Measurements from ENCODE around the gene ATP8A1.

The ATP8A1 gene

DNA sequence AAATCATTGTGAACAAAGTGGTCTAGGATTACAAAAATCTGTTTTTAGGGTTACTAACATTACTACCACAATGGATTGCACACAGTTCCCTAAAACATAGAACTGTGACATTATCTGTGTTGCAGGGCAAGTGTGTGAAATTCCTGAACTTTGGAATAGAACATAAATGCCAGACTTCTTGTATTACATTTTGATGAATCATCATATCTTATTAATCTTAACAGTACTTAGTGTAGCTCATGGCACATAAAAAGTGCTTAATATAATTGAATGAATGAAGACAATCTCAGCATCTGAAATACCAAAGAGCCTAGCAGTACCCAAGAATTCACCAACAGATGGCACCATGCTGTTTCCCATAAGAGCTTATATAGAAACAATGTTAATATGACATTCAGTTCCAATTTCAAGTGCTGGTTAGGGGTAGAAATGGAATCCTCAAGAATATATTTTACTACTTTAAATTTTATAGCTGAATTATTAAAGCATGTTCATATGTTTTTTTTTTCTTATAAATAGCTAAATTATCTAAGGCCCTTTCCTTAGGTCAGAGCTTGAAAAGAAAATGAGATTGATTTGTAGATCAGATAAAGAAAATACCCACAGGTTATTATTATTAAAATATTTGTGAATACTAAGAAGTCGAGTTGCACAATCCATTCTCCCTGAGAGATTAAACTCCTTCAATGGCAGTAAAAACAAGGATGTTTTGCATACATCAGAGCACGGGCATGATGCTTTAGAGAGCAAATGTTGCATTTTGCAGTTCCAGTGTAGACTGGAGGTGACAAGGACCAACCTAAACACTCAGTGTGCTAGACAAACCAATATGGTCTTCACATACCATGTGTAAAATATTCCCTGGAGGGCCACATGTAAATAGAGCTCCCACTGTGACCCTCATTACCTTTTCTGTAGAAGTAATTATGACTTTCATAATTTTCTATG is 285.3 kb downstream of the ATP8A1 start:
- H3K27me3 ChIP-seq (ENCODE audit: control insufficient read depth in 1 of 2, insufficient read depth in 2 of 2, low read length in 2 of 2), result no peaks in the 10 kb centered on the region
- H3K9me3 ChIP-seq (ENCODE audit: low read length), result no peaks in the 10 kb centered on the region
- H3K4me1 ChIP-seq (ENCODE audit: insufficient read depth, low read length), result no peaks in the 10 kb centered on the region
- no peak overlapping the region for H3K4me3 ChIP-seq (ENCODE audit: low read depth in 1 of 2, low read length in 2 of 2)
- H3K9ac ChIP-seq (ENCODE audit: low read length), result no peak overlapping the region
- H3K36me3 ChIP-seq (ENCODE audit: insufficient read depth, low read length), result no peaks in the 10 kb centered on the region
- H3K27ac ChIP-seq (ENCODE audit: low read depth, low read length), result no peak overlapping the region

DNA sequence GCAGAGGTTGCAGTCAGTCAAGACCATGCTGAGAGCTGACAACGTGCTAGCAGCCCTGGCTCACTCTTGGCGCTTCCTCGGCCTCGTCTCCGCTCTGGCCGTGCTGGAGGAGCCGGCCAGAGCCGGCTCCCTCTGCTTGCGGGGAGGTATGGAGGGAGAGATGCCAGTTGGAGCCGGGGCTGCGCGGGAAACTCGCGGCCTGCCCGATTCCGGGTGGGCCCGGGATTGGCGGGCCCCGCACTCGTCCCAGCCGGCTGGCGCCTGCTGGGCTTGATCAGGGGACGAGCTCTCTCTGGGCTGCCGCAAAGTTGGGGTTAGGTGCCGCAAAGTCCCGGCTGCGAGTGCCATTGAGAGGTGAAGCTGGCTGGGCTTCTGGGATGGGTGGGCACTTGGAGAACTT is 287.4 kb downstream of the ATP8A1 start:
- no peaks in the 10 kb centered on the region for H3K36me3 ChIP-seq (ENCODE audit: insufficient read depth, low read length)
- no peaks in the 10 kb centered on the region for H3K4me1 ChIP-seq (ENCODE audit: insufficient read depth, low read length)
- H3K4me3 ChIP-seq (ENCODE audit: low read depth in 1 of 2, low read length in 2 of 2), result no peak overlapping the region
- no peaks in the 10 kb centered on the region for H3K9me3 ChIP-seq (ENCODE audit: low read length)
- no peak overlapping the region for H3K9ac ChIP-seq (ENCODE audit: low read length)
- H3K27me3 ChIP-seq (ENCODE audit: control insufficient read depth in 1 of 2, insufficient read depth in 2 of 2, low read length in 2 of 2), result no peaks in the 10 kb centered on the region
- no peak overlapping the region for H3K27ac ChIP-seq (ENCODE audit: low read depth, low read length)

DNA sequence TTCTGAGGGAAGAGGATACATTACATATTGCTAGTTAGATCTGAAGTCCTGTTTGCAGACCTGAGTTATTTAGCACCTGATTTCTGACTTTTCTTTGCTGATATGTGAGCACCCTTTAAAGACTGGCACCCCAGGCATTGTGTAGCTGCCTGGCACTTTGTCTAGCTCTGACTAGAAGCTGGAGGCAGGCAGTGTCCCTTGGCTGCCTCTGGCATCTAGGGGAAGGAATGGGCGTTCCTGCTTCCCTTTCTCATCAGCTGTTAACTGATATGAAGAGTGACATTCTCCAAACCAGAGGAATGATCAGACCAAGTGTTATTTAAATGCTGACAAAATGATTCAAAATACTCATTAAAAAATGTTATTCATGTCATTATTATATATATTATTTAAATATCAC is 289.9 kb downstream of the ATP8A1 start:
- Histone ChIP-seq H3K4me3 (ENCODE audit: low read depth in 1 of 2, low read length in 2 of 2) (no peak overlapping the region), H3K9ac (ENCODE audit: low read length) (no peak overlapping the region), H3K27ac (ENCODE audit: low read depth, low read length) (no peak overlapping the region), H3K4me1 (ENCODE audit: insufficient read depth, low read length) (no peaks in the 10 kb centered on the region), H3K27me3 (ENCODE audit: control insufficient read depth in 1 of 2, insufficient read depth in 2 of 2, low read length in 2 of 2) (no peaks in the 10 kb centered on the region), H3K9me3 (ENCODE audit: low read length) (no peaks in the 10 kb centered on the region), H3K36me3 (ENCODE audit: insufficient read depth, low read length) (no peaks in the 10 kb centered on the region)

DNA sequence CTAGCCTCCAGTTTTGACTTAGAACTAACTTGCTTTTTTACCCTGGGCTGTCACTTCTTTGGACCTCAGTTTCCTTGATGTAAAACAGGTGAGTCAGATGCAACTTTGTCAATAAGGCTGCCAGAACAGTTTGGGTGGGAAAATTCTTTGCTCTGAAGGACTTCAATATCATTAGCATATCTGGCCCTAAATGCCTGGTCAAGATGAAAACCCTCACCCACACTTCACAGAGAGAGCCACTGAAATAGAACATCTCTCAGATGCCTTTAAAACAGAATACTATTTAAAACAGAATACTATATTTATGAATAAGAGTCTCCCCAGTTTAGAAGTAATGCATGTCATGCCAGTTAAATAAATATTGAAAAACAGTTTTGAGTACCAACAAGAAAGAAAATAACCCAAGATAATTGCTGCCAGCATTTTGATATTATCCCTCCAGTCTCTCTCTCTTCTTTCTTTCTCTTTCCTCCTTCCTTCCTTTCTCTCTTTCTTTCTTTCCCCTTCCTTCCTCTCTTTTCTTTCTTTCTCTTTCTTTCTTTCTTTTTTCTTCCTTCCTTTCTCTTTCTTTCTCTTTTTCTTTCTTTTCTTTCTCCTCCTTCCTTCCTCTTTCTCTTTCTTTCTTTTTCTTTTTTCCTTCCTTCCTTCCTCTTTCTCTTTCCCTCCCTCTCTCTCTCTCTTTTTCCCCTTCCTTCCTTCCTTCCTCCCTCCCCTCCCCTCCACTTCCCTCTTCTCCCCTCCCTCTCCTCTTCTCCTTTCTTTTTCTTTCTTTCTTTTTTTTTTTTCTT is 292.4 kb downstream of the ATP8A1 start:
- H3K4me3 ChIP-seq (ENCODE audit: low read depth in 1 of 2, low read length in 2 of 2), result no peak overlapping the region

DNA sequence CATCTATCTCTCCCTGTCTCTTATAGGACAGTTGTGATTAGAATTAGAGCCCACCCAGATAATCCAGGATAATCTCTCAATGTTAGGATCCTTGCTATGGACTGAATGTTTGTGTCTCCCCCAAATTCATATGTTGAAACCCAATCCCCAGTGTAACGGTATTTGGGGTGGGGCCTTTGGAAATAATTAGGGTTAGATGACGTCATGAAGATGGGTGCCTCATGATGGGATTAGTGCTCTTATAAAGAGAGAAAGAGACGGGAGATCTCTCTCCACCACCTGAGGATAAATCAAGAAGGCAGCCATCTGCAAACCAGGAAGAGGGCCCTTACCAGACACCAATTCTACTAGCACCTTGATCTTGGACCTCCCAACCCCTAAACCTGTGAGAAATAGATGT is 293.3 kb downstream of the ATP8A1 start:
- Histone ChIP-seq H3K27me3 (ENCODE audit: control insufficient read depth in 1 of 2, insufficient read depth in 2 of 2, low read length in 2 of 2) (no peaks in the 10 kb centered on the region), H3K27ac (ENCODE audit: low read depth, low read length) (no peak overlapping the region), H3K9me3 (ENCODE audit: low read length) (no peaks in the 10 kb centered on the region), H3K4me3 (ENCODE audit: low read depth in 1 of 2, low read length in 2 of 2) (no peak overlapping the region), H3K9ac (ENCODE audit: low read length) (no peak overlapping the region), H3K4me1 (ENCODE audit: insufficient read depth, low read length) (peaks cover 5% of the 10 kb centered on the region), H3K36me3 (ENCODE audit: insufficient read depth, low read length) (no peaks in the 10 kb centered on the region)

More for the DNA sequence above, 292.4 kb downstream of the ATP8A1 start:
- H3K27ac ChIP-seq (ENCODE audit: low read depth, low read length), result no peak overlapping the region
- no peaks in the 10 kb centered on the region for H3K27me3 ChIP-seq (ENCODE audit: control insufficient read depth in 1 of 2, insufficient read depth in 2 of 2, low read length in 2 of 2)
- H3K9ac ChIP-seq (ENCODE audit: low read length), result no peak overlapping the region
- no peaks in the 10 kb centered on the region for H3K36me3 ChIP-seq (ENCODE audit: insufficient read depth, low read length)
- H3K9me3 ChIP-seq (ENCODE audit: low read length), result no peaks in the 10 kb centered on the region
- peaks cover 5% of the 10 kb centered on the region for H3K4me1 ChIP-seq (ENCODE audit: insufficient read depth, low read length)

GRCh38 chr4:42362591-42362990 is 294.3 kb downstream of the ATP8A1 start:
- no peaks in the 10 kb centered on the region for H3K27me3 ChIP-seq (ENCODE audit: control insufficient read depth in 1 of 2, insufficient read depth in 2 of 2, low read length in 2 of 2)
- peaks cover 5% of the 10 kb centered on the region for H3K4me1 ChIP-seq (ENCODE audit: insufficient read depth, low read length)
- H3K4me3 ChIP-seq (ENCODE audit: low read depth in 1 of 2, low read length in 2 of 2), result no peak overlapping the region
- H3K36me3 ChIP-seq (ENCODE audit: insufficient read depth, low read length), result no peaks in the 10 kb centered on the region
- H3K9ac ChIP-seq (ENCODE audit: low read length), result no peak overlapping the region
- H3K9me3 ChIP-seq (ENCODE audit: low read length), result no peaks in the 10 kb centered on the region
- H3K27ac ChIP-seq (ENCODE audit: low read depth, low read length), result no peak overlapping the region

DNA sequence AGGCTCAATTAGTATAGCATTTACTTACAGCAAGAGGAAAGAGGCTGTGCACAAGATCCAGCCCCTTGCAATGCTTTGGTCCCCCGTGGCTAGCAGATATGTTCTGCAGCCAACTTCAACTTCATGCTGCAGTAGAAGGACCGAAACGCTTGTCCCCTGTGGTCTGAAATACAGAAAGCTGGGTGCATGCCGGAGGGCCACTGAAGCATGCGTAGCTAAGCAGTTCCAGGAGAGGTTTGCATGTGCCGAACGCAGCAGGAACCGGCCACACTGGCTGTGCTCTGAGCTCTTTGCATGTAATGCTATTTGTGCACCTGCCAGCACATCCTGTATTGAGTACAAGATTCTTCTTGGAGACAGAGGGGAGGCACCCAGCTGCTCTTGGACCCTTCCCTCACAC is 295.4 kb downstream of the ATP8A1 start:
- no peaks in the 10 kb centered on the region for H3K36me3 ChIP-seq (ENCODE audit: insufficient read depth, low read length)
- no peaks in the 10 kb centered on the region for H3K9me3 ChIP-seq (ENCODE audit: low read length)
- H3K27ac ChIP-seq (ENCODE audit: low read depth, low read length), result no peak overlapping the region
- H3K4me1 ChIP-seq (ENCODE audit: insufficient read depth, low read length), result peaks cover 5% of the 10 kb centered on the region
- H3K4me3 ChIP-seq (ENCODE audit: low read depth in 1 of 2, low read length in 2 of 2), result no peak overlapping the region
- H3K9ac ChIP-seq (ENCODE audit: low read length), result no peak overlapping the region
- no peaks in the 10 kb centered on the region for H3K27me3 ChIP-seq (ENCODE audit: control insufficient read depth in 1 of 2, insufficient read depth in 2 of 2, low read length in 2 of 2)

- Histone ChIP-seq H3K27ac (ENCODE audit: low read depth, low read length) (no peak overlapping the region), H3K27me3 (ENCODE audit: control insufficient read depth in 1 of 2, insufficient read depth in 2 of 2, low read length in 2 of 2) (no peaks in the 10 kb centered on the region), H3K36me3 (ENCODE audit: insufficient read depth, low read length) (no peaks in the 10 kb centered on the region), H3K9ac (ENCODE audit: low read length) (no peak overlapping the region), H3K9me3 (ENCODE audit: low read length) (no peaks in the 10 kb centered on the region), H3K4me3 (ENCODE audit: low read depth in 1 of 2, low read length in 2 of 2) (no peak overlapping the region), H3K4me1 (ENCODE audit: insufficient read depth, low read length) (peaks cover 5% of the 10 kb centered on the region)
Observed at GRCh38 chr4:42360256-42360669, 296.6 kb downstream of the ATP8A1 start.

DNA sequence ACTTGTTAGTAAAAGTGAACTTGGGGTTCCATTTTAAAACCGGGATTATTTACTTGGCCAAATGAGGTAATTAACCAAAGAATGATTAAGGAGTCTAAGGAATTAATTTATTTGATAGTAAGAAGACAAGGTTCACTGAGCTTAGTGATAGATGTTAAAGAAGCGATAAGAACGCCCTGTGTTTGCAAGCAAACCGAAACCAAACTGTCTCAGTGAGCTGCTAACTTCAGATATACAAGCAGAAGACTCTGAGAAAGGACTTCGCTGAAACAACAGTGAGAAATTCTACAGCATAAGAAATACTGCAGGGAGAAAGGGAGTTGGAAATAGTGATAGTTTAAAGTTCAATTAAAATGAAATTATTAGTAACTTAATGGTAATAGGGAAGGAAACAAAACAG is 297.2 kb downstream of the ATP8A1 start:
- peak overlapping the region in 1 of 2 donors; percentile 19 for H3K4me3 ChIP-seq (ENCODE audit: low read depth in 1 of 2, low read length in 2 of 2)
- no peak overlapping the region for H3K9ac ChIP-seq (ENCODE audit: low read length)
- no peaks in the 10 kb centered on the region for H3K9me3 ChIP-seq (ENCODE audit: low read length)
- no peak overlapping the region for H3K27ac ChIP-seq (ENCODE audit: low read depth, low read length)
- H3K4me1 ChIP-seq (ENCODE audit: insufficient read depth, low read length), result peaks cover 5% of the 10 kb centered on the region
- H3K27me3 ChIP-seq (ENCODE audit: control insufficient read depth in 1 of 2, insufficient read depth in 2 of 2, low read length in 2 of 2), result no peaks in the 10 kb centered on the region
- H3K36me3 ChIP-seq (ENCODE audit: insufficient read depth, low read length), result no peaks in the 10 kb centered on the region

Data from muscle layer of colon (tissue), 2 donors.